IMR-90 (cell line): ENCODE data around the gene DOCK9. TPM values are rescaled to one million over a fixed set of nuclear protein-coding genes. Genes with fewer than 3 reads are reported as not detected.

Experiments
- ATAC-seq: fragments of 200-7000 bp; cut with Tn5 transposase; 2 replicates; pipeline ENCODE4 v1.9.1; 2020; ENCODE audit warnings: low read depth, mild to moderate bottlenecking, moderate library complexity
- BruUV-seq: library from RNA; stranded (reverse); fragments of 400-500 nt; replicated peaks from 2 replicates; lab custom pipeline; 2021; lab: Mats Ljungman, UMichigan
- CTCF ChIA-PET: fragments of 300-600 bp; formaldehyde crosslinking; extraction: SDS; loops from one replicate; lab custom pipeline; 2021; ENCODE audit warnings: antibody characterized with exemption; lab: Yijun Ruan, JAX
- POLR2A ChIA-PET: fragments of 300-600 bp; sonication (Branson Sonifier 250); formaldehyde crosslinking; loops from one replicate; lab custom pipeline; 2022; ENCODE audit warnings: antibody characterized with exemption; ENCODE audit not compliant: unreplicated experiment; lab: Charles Lee
- DNase-seq: peaks from one replicate; pipeline ENCODE4 v3.0.0; 2013
- H2AFZ ChIP-seq: replicated peaks from 2 replicates; pipeline ENCODE3; 2013; ENCODE audit warnings: low read length, mild to moderate bottlenecking; ENCODE audit not compliant: poor library complexity
- H2AK5ac ChIP-seq: 2 replicates; pipeline ENCODE4 v1.6.1; 2013; ENCODE audit warnings: low read depth, low read length, inconsistent platforms
- H2AK9ac ChIP-seq: replicated peaks from 2 replicates; pipeline ENCODE3; 2013; ENCODE audit warnings: mild to moderate bottlenecking, low read depth, low read length, moderate library complexity; ENCODE audit not compliant: poor library complexity
- H2BK120ac ChIP-seq: 2 replicates; pipeline ENCODE4 v1.6.1; 2013; ENCODE audit warnings: low read depth, low read length, inconsistent platforms
- H2BK15ac ChIP-seq: 3 replicates; pipeline ENCODE4 v1.6.1; 2013; ENCODE audit warnings: low read depth, low read length, inconsistent platforms
- H2BK20ac ChIP-seq: 2 replicates; pipeline ENCODE4 v1.6.1; 2013; ENCODE audit warnings: low read depth, mild to moderate bottlenecking, inconsistent platforms, low read length, moderate library complexity
- H2BK5ac ChIP-seq: 2 replicates; pipeline ENCODE4 v1.6.1; 2013; ENCODE audit warnings: mild to moderate bottlenecking, low read depth, low read length, inconsistent platforms; ENCODE audit not compliant: poor library complexity, severe bottlenecking
- H3K14ac ChIP-seq: replicated peaks from 2 replicates; pipeline ENCODE4 v1.6.1; 2013; ENCODE audit warnings: low read depth, low read length, inconsistent platforms
- H3K18ac ChIP-seq: 2 replicates; pipeline ENCODE4 v1.6.1; 2013; ENCODE audit warnings: low read depth, low read length, control low read depth
- H3K23ac ChIP-seq: 2 replicates; pipeline ENCODE4 v1.6.1; 2013; ENCODE audit warnings: low read depth, low read length, inconsistent platforms
- H3K27ac ChIP-seq: 2 replicates; pipeline ENCODE4 v1.5.1; 2013; ENCODE audit warnings: mild to moderate bottlenecking, control low read depth, low read length; ENCODE audit not compliant: insufficient read depth
- H3K27me3 ChIP-seq: 2 replicates; pipeline ENCODE4 v1.6.1; 2013; ENCODE audit warnings: low read length; ENCODE audit not compliant: control insufficient read depth, insufficient read depth
- H3K36me3 ChIP-seq: 2 replicates; pipeline ENCODE4 v1.6.1; 2013; ENCODE audit warnings: low read length, mixed read lengths; ENCODE audit not compliant: control insufficient read depth, insufficient read depth
- H3K4ac ChIP-seq: 2 replicates; pipeline ENCODE4 v1.6.1; 2013; ENCODE audit warnings: low read depth, low read length, inconsistent platforms
- H3K4me1 ChIP-seq: 2 replicates; pipeline ENCODE4 v1.6.1; 2013; ENCODE audit warnings: low read length, mixed read lengths; ENCODE audit not compliant: control insufficient read depth, insufficient read depth
- H3K4me2 ChIP-seq: 2 replicates; pipeline ENCODE4 v1.6.1; 2013; ENCODE audit warnings: low read depth, mild to moderate bottlenecking, control low read depth, low read length, moderate library complexity
- H3K4me3 ChIP-seq: 2 replicates; pipeline ENCODE4 v1.5.1; 2013; ENCODE audit warnings: low read depth, mild to moderate bottlenecking, control low read depth, low read length, moderate library complexity; ENCODE audit not compliant: insufficient read depth
- H3K56ac ChIP-seq: 2 replicates; pipeline ENCODE4 v1.6.1; 2013; ENCODE audit warnings: low read length, inconsistent platforms; ENCODE audit not compliant: insufficient read depth; ENCODE audit errors: extremely low read depth
- H3K79me1 ChIP-seq, 2 experiments: 2 replicates each; pipeline ENCODE4 v1.6.1; 2013; ENCODE audit warnings: low read length in 2 of 2, inconsistent platforms in 1 of 2, low read depth in 1 of 2
- H3K9ac ChIP-seq: 2 replicates; pipeline ENCODE4 v1.6.1; 2013; ENCODE audit warnings: low read depth, low read length, control low read depth
- H3K9me1 ChIP-seq: 2 replicates; pipeline ENCODE4 v1.6.1; 2013; ENCODE audit warnings: low read length, inconsistent platforms; ENCODE audit not compliant: insufficient read depth
- H3K9me3 ChIP-seq: 2 replicates; pipeline ENCODE4 v1.6.1; 2013; ENCODE audit warnings: low read length; ENCODE audit not compliant: control insufficient read depth, insufficient read depth
- H4K20me1 ChIP-seq: 2 replicates; pipeline ENCODE4 v1.6.1; 2013; ENCODE audit warnings: low read length, inconsistent platforms; ENCODE audit not compliant: insufficient read depth
- H4K5ac ChIP-seq: 2 replicates; pipeline ENCODE4 v1.6.1; 2013; ENCODE audit warnings: mild to moderate bottlenecking, low read depth, low read length, control low read depth
- H4K8ac ChIP-seq, 2 experiments: 2 replicates each; pipeline ENCODE4 v1.6.1; 2013; ENCODE audit warnings: low read depth in 2 of 2, low read length in 2 of 2, control low read depth in 1 of 2, inconsistent platforms in 1 of 2
- H4K91ac ChIP-seq: 2 replicates; pipeline ENCODE4 v1.6.1; 2013; ENCODE audit warnings: low read depth, low read length, inconsistent platforms; ENCODE audit not compliant: insufficient read depth
- BHLHE40 ChIP-seq: fragments of 150-350 bp; IDR thresholded peaks from 2 replicates; pipeline ENCODE4 v1.6.1; 2016; ENCODE audit warnings: mild to moderate bottlenecking, low read depth, low read length
- CEBPB ChIP-seq: IDR thresholded peaks from 2 replicates; pipeline ENCODE4 v1.6.1; 2012; ENCODE audit warnings: low read depth, low read length, improper control_type of control experiment
- CHD1 ChIP-seq: IDR thresholded peaks from 2 replicates; pipeline ENCODE4 v1.6.1; 2012; ENCODE audit warnings: low read depth, low read length, improper control_type of control experiment
- CTCF ChIP-seq: conservative IDR thresholded peaks from 2 replicates; pipeline ENCODE4 v1.5.1; 2012; ENCODE audit warnings: mild to moderate bottlenecking, low read depth, low read length, improper control_type of control experiment
- FOS ChIP-seq: fragments of 150-350 bp; IDR thresholded peaks from 2 replicates; pipeline ENCODE4 v1.6.1; 2016; ENCODE audit warnings: low read depth, low read length
- MAFK ChIP-seq: IDR thresholded peaks from 2 replicates; pipeline ENCODE4 v1.6.1; 2012; ENCODE audit warnings: low read depth, low read length, improper control_type of control experiment
- MAZ ChIP-seq: IDR thresholded peaks from 2 replicates; pipeline ENCODE4 v1.6.1; 2012; ENCODE audit warnings: low read depth, mild to moderate bottlenecking, low read length, improper control_type of control experiment, moderate library complexity, borderline replicate concordance
- MXI1 ChIP-seq: IDR thresholded peaks from 2 replicates; pipeline ENCODE4 v1.6.1; 2012; ENCODE audit warnings: low read depth, mild to moderate bottlenecking, low read length, moderate library complexity, borderline replicate concordance
- NFE2L2 ChIP-seq: fragments of 150-350 bp; IDR thresholded peaks from 2 replicates; pipeline ENCODE4 v1.6.1; 2016; ENCODE audit warnings: low read depth, mild to moderate bottlenecking, low read length
- POLR2A ChIP-seq: IDR thresholded peaks from 2 replicates; pipeline ENCODE4 v1.6.1; 2012; ENCODE audit warnings: mild to moderate bottlenecking, low read depth, low read length
- RAD21 ChIP-seq: IDR thresholded peaks from 2 replicates; pipeline ENCODE4 v1.6.1; 2012; ENCODE audit warnings: low read length, improper control_type of control experiment
- RCOR1 ChIP-seq: IDR thresholded peaks from 2 replicates; pipeline ENCODE4 v1.6.1; 2012; ENCODE audit warnings: mild to moderate bottlenecking, low read length, improper control_type of control experiment; ENCODE audit not compliant: insufficient replicate concordance
- RFX5 ChIP-seq: IDR thresholded peaks from 2 replicates; pipeline ENCODE4 v1.8.0; 2012; ENCODE audit warnings: low read depth, mild to moderate bottlenecking, low read length, moderate library complexity
- SMC3 ChIP-seq: fragments of 150-350 bp; IDR thresholded peaks from 2 replicates; pipeline ENCODE4 v1.6.1; 2016; ENCODE audit warnings: low read depth, mild to moderate bottlenecking, antibody characterized with exemption, low read length, moderate library complexity
- WGBS, 2 experiments: methylation state at CpG; one replicate each; pipeline versions ENCODE4 v1.1.5 to v1.1.7; 2013; ENCODE audit warnings: missing lambda C conversion rate in 2 of 2; ENCODE audit not compliant: insufficient read length in 1 of 2; ENCODE audit errors: extremely low coverage in 2 of 2; 5-methylcytosine and 5-hydroxymethylcytosine counted together
- dilution Hi-C: fragments of 300-500 bp; cut with HindIII; formaldehyde crosslinking; loops from one replicate; pipeline ENCODE4 v1.14.3; 2018; ENCODE audit warnings: low sequenced_read_pairs; ENCODE audit not compliant: unreplicated experiment
- in situ Hi-C: fragments of 300-500 bp; cut with MboI; formaldehyde crosslinking; loops from 3 replicates; pipeline ENCODE4 v1.14.3; 2019; ENCODE audit warnings: low sequenced_read_pairs, inconsistent platforms, mixed read lengths
- intact Hi-C: fragments of 100-400 bp; cut with micrococcal nuclease; formaldehyde crosslinking; loops from 2 replicates; pipeline ENCODE4 v1.10.0; 2022
- polyA plus RNA-seq, 3 experiments: library from polyadenylated mRNA; depleted of rRNA; stranded (reverse); fragments of >200 nt; gene quantifications; 2 replicates each; pipeline ENCODE4 v1.2.3, GENCODE V29; 2012; ENCODE audit warnings: low replicate concordance in 1 of 3
- total RNA-seq: library from RNA; depleted of rRNA; stranded (reverse); fragments of >200 nt; gene quantifications from 2 replicates; pipeline ENCODE4 v1.2.3, GENCODE V29; 2012
- TF ChIP-seq, protein P1 (sequence below): fragments of 150-350 bp; IDR thresholded peaks from 2 replicates; pipeline ENCODE4 v1.6.1; 2017; ENCODE audit warnings: mild to moderate bottlenecking, antibody characterized with exemption, low read length, low read depth
- TF ChIP-seq, protein P2 (sequence below): fragments of 150-350 bp; IDR thresholded peaks from 2 replicates; pipeline ENCODE4 v1.6.1; 2016; ENCODE audit warnings: low read depth, mild to moderate bottlenecking, low read length, moderate library complexity, borderline replicate concordance

The DOCK9 gene
- total and polyA plus RNA-seq, 2 of the 4 experiments (the other 2 are of a cell fraction): 4.8 to 7.2 TPM

- H3K14ac ChIP-seq: no peak overlapping the region
- H4K5ac ChIP-seq: no peak overlapping the region
- H3K56ac ChIP-seq: no peak overlapping the region
- dilution Hi-C loops (no loop called here), in situ Hi-C loops (no loop called here), intact Hi-C loops (no loop called here)
- H3K4me2 ChIP-seq: no peak overlapping the region
- peaks cover 7% of the 10 kb centered on the region; the same call in 1 of the 2 replicates for H3K9me1 ChIP-seq
- no peak overlapping the region for H3K9ac ChIP-seq
- no peak overlapping the region for H2BK15ac ChIP-seq
- no peak overlapping the region for H3K4me3 ChIP-seq
- ATAC-seq (no peak), DNase-seq (no peak)
- H2AK5ac ChIP-seq: no peak overlapping the region
- no peaks in the 10 kb centered on the region for H3K36me3 ChIP-seq
- H2BK5ac ChIP-seq: no peak overlapping the region
- H3K18ac ChIP-seq: no peak overlapping the region
- POLR2A ChIA-PET: no interaction called here
- CTCF ChIA-PET: no interaction called here
- TF ChIP-seq, protein P1, sequence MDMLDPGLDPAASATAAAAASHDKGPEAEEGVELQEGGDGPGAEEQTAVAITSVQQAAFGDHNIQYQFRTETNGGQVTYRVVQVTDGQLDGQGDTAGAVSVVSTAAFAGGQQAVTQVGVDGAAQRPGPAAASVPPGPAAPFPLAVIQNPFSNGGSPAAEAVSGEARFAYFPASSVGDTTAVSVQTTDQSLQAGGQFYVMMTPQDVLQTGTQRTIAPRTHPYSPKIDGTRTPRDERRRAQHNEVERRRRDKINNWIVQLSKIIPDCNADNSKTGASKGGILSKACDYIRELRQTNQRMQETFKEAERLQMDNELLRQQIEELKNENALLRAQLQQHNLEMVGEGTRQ: no peak
- no peak for TF ChIP-seq RCOR1
- TF ChIP-seq SMC3: no peak
- no peak for TF ChIP-seq MAFK
- no peak for TF ChIP-seq MAZ
- no peak for TF ChIP-seq MXI1
- TF ChIP-seq FOS: no peak
- no peak for TF ChIP-seq CEBPB
- no peak for TF ChIP-seq BHLHE40
- TF ChIP-seq, protein P2, sequence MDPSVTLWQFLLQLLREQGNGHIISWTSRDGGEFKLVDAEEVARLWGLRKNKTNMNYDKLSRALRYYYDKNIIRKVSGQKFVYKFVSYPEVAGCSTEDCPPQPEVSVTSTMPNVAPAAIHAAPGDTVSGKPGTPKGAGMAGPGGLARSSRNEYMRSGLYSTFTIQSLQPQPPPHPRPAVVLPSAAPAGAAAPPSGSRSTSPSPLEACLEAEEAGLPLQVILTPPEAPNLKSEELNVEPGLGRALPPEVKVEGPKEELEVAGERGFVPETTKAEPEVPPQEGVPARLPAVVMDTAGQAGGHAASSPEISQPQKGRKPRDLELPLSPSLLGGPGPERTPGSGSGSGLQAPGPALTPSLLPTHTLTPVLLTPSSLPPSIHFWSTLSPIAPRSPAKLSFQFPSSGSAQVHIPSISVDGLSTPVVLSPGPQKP: no peak
- TF ChIP-seq NFE2L2: no peak
- TF ChIP-seq RFX5: no peak
- TF ChIP-seq RAD21: no peak
- no peak for TF ChIP-seq CHD1
- TF ChIP-seq POLR2A: no peak
- no peak for TF ChIP-seq CTCF
- no peak overlapping the region for H2BK120ac ChIP-seq
- H3K23ac ChIP-seq: no peak overlapping the region
- no peak overlapping the region for H2AK9ac ChIP-seq
- H3K79me1 ChIP-seq: no peaks in the 10 kb centered on the region
- no peak overlapping the region for H4K91ac ChIP-seq
- no peaks in the 10 kb centered on the region for H3K9me3 ChIP-seq
- H4K20me1 ChIP-seq: no peaks in the 10 kb centered on the region
- H3K4ac ChIP-seq: no peak overlapping the region
- WGBS, 2 experiments: 40% methylated on average over 1 of the region's 5 CpGs; no CpG with 5 or more reads in 1 of the 2 experiments
- no TSS peak for BruUV-seq
- no peak overlapping the region for H2AFZ ChIP-seq
- H4K8ac ChIP-seq: no peak overlapping the region
- H2BK20ac ChIP-seq: no peak overlapping the region
- H3K27ac ChIP-seq: no peak overlapping the region
- H3K4me1 ChIP-seq: no peaks in the 10 kb centered on the region
- H3K27me3 ChIP-seq: no peaks in the 10 kb centered on the region
Measured at GRCh38 chr13:98796191-98796590, 181.7 kb downstream of the DOCK9 start.
